SIG-M5 (cell line): ENCODE measurements around the gene TANGO6.
A peak's percentile ranks its signal among the peaks of the same experiment; 100 is the strongest.
"Not testable (repeated sequence)": the region's sequence is repeated elsewhere in the genome, so short reads cannot be mapped to it uniquely, and the experiment has no call there.

ENCODE experiments used
- DNase-seq: peaks from one replicate; lab custom pipeline; 2025; lab: John Stamatoyannopoulos, UW

Gene TANGO6

DNA sequence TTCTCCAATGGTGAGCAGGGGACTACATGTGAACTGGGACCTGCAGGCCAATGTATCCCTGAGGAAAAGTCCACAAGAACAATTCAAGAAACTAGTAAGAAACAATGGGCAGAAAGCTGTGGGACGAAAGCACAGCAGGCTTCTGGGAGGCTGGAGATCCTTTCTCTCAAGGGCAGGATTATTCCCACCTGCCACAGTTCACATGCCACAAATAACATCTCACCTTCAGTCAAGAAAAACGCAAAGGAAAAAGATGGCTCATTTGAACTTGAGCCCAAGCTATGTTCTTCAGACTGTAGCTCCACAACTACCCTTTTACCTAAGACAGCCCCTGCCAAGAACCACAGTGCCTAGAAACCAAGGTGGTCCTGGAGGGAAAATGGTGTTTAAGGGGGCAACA is 275.1 kb downstream of the TANGO6 start:
- DNase-seq = no peak

DNA sequence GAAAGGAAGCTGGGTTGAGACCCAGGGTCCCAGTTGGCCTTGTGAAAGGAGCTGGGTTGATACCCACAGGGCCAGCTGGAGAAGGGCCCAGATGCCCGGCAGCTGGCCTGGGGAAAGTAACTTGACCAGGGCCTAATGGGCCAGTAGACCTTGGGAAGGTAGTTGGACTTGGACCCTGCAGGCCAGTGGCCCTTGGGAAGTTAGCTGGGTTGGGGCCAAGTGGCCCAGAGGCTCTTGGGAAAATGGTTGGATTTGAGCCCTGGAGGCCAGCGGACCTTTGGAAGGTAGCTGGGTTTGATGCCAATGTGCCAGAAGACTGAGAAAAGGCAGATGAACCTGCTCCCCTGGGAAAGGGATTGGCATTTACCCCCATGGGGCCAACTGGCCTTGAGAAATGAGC is 275.7 kb downstream of the TANGO6 start:
- no peak for DNase-seq

DNA sequence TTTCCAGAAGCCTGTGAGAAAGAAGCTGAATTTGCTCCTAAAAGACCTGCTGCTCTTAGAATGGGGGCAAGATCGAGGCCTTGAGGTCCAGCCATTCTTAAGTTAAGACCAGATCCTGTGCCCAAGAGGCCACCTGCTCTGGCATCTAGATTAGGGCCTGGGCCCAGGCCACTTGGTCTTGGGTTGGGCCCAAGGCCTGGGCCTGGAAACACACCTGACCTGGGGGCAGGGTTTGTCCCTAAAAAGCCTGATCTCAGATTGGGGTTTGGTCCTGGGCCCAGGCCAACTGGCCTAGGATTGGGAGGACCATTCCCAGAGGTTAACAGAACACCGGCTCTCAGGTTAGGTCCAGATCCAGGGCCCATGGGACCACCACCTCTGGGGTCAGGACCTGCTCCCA is 276.2 kb downstream of the TANGO6 start:
- no peak for DNase-seq

DNA sequence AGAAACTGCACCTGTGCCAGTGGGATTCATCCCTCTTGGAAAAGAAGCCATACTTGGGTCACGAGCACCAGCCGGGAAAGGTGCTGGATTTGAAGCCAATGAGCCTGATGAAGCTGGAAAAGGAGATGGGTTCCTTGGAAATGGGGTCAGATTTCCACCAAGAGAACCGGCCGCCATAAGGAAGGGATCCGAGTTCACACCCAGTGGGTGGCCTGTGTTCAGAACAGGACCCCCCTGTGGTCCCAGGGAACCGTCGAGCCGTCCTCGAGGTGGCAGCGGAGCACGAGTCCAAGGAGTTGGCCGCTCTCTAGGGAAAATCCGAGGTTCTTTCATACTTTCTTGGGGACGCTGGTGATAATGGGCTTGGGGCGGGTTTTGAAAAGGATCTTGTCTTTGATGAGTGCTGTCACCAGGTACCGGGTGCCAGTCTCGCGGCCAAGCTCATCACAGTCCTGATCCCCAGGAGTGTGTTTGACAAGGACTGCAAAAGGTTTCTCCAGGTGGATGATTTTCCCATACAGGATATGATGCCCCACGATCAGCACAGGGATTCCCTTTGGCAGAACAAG is 276.8 kb downstream of the TANGO6 start:
- DNase-seq = no peak

DNA sequence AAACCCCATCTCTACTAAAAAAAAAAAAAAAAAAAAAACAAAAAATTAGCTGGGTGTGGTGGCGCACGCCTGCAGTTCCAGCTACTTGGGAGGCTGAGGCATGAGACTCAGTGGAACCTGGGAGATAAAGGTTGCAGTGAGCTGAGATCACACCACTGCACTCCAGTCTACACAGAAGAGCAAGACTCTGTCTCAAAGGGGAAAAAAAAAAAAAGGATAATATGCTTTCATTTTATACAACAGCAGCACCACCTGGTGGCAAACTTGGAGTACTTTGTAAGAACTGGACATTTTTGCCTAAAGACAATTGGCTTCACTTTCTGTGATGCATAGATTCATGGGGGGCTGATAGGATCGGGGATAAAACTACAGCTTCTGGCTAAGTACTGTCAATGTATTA is 280.6 kb downstream of the TANGO6 start:
- no peak for DNase-seq

DNA sequence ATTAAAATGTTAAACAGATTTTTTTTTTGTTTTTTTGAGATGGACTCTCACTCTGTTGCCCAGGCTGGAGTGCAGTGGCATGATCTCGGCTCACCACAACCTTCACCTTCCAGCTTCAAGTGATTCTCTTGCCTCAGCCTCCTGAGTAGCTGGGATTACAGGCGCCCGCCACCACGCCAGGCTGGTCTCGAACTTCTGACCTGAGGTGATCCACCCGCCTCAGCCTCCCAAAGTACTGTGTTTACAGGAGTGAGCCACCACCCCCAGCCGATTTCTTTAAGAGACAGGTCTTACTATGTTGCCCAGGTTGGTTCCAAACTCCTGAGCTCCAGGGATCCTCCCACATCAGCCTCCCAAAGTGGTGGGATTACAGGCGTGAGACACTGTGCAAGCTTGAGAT is 281.1 kb downstream of the TANGO6 start:
- not testable (repeated sequence) for DNase-seq

DNA sequence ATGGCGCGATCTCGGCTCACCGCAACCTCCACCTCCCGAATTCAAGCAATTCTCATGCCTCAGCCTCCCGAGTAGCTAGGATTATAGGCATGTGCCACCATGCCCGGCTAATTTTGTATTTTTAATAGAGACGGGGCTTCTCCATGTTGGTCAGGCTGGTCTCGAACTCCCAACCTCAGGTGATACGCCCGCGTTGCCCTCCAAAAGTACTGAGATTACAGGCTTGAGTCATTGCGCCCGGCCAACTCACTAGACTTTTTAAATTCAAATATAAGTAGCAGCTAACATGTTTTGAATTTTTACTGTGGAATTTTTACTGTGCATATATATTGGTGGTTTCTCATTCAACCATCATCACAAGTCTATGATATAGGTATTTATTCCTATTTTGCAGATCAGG is 281.6 kb downstream of the TANGO6 start:
- DNase-seq = not testable (repeated sequence)

DNA sequence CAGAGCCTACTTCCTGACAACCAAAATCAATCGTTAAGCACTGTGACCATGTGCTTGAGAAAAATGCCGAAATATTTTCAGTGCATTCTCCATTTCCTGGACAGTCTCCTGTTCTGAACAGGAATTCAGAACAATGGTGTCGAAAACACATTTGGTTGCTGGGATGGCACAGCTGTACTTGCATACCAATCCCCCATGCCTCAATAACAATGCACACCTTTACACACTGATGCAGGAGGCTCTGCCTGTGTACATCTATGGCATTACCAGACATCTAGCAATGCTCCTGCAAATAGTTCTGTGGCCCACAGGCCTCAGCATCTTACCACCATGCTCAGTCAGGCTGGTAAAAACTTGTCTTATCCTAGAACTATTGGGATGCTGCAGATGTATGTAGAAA is 282.9 kb downstream of the TANGO6 start:
- no peak for DNase-seq

DNA sequence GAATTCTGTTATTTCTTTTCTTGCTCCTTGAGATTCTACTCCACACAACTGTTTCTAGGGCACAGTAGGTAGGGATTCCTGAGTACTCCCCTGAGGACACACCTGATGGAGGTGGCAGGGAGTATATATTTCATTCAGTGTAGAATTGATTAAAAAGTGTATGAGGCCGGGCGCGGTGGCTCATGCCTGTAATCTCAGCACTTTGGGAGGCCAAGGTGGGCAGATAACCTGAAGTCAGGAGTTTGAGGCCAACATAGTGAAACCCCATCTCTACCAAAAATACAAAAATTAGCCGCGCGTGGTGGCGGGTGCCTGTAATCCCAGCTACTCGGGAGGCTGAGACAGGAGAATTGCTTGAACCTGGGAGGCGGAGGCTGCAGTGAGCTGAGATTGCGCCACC is 283.5 kb downstream of the TANGO6 start:
- DNase-seq = not testable (repeated sequence)

DNA sequence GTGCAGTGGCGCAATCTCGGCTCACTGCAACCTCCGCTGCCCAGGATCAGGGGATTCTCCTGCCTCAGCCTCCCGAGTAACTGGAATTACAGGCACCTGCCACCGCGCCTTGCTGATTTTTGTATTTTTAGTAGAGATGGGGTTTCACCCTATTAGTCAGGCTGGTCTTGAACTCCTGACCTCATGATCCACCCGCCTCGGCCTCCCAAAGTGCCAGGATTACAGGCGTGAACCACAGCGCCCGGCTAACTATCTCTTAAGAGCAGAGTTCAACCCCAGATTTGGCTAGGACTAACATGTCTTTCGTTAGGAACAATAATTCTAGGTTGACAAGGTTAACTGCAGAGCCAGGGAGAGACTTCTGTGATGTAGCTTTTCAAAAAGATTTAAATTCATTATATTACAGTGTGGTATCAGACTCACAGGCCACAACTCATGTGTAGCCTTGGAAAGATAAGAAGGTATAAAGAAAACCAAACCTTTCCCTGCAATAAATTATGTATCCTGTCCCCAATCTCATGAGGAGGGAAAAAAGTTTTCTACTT is 284.7 kb downstream of the TANGO6 start:
- no peak for DNase-seq

DNA sequence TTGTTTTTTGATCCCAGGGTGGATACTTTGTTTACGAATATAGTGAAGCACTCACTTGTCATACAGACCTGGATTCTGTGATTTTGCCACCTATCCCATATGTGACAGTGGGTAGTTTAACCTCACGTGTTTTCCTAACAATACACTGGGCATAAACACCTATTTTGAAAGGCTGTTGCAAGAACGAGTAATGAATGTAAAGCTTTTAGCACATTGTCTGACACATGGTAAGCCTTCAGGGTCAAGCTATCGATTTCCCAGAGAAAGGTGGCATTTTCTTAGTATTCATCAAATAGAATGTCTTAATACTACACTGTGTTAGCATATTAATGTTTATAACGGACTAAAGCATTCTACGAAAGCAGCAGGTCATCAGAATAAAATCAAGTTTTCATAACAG is 287.1 kb downstream of the TANGO6 start:
- DNase-seq = no peak

DNA sequence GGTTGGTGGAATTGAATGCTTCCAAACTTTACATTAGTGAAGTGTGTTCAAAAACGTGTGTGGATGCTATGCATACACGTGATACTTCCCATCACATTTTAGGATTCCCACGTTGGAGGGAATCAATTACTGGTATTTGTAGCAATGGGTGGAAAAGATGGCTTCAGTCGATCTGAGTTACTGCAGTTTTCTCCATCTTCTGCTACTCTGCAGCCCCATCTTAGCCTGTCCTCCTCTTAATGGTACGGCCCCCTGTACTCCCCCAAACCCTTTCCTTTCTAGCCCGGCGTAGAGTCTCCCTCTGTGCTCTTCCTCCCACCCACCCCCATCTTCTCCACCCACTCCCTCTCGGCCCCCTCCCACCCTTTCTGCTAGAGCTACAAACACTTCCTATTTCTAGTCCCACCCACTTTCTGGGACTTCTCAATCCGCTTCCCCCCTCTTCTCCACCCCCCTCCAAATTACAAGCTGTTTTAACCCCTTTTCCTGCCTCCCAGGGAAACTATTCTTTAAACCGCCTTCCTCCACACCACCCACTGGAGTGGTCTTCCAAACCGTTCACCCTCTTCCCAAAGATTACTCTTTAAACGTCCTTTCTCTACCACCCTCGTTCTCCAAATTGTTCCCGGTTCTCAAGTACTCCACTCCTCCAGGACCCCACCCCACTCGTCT is 288.0 kb downstream of the TANGO6 start:
- DNase-seq = no peak

DNA sequence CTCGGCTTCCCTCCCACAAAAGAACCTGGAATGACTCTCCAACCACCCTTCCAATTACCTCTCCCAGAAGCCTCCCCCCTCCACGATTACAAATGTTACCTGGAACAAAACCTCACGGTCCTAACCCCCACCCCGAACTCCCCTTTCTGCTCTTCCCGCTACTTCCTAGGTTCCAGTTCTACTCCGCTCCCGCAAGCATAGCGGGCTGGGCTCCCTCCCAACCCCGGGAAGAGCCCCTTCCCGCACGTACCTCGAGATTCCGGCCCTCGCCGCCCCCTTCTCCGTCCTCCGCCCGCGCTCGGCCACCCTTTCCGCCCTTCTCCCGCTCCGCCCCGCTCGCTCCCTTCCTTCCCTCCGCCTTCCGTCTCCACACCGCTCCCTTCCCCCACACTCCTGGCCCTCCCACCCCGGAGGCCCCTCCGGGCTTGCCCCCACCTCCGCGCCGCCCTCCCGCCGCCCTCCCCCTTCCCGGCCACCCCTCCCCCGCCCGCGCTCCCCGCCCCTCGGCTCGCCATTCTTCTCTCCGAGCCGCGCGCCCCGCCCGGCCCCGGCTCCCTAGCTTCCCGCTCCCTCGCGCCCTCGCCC is 288.6 kb downstream of the TANGO6 start:
- DNase-seq = no peak

DNA sequence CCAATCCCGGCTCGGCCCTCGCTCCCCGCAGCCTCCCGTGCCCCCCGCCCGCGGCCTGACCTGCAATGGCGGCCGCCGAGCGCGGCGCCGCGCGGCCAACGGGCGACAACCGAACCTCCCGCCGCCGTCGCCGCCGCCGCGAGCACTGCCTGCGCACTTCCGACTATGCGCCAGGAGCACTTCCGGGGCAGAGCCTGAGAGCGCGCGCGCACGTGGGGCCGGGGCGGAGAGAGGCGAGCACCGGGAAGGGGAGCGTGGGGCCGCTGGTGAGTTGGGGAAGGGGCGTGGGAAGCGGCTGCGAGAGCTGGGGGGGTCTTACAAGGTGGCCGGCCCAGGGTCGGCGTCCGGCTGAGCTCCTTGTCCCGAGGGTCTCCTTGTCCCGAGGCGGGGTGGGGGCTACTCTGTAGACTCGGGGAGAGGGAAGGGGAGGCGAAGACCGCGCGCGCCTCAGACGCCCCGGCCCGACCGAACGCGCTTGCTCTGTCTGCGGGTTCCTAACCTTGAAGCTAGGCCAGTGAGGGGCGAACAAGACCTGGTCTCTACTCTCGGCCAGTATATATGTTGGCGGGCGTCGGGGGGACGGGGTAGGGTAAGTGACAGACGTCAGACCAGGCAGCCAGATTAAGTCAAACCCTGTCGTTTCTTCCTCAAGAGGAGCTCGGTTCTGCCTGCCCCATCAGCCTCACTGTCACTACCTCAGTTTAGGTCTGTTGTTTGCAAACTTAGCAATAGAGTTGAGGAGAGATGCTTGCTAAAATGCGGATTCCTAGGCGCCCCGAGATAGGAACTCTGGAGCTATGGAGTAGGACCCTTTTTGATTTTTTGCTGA is 289.3 kb downstream of the TANGO6 start, which contains the start of the genes CHTF8 and UTP4:
CHTF8 (minus strand) TSS at position 165 of the 829 bp plus-strand sequence. CDS start 11,130 bp downstream, outside the sequence.
UTP4 (plus strand) TSS at position 226 of the 829 bp plus-strand sequence. CDS start 811 bp downstream, outside the sequence.
- peak; percentile 27 for DNase-seq

DNA sequence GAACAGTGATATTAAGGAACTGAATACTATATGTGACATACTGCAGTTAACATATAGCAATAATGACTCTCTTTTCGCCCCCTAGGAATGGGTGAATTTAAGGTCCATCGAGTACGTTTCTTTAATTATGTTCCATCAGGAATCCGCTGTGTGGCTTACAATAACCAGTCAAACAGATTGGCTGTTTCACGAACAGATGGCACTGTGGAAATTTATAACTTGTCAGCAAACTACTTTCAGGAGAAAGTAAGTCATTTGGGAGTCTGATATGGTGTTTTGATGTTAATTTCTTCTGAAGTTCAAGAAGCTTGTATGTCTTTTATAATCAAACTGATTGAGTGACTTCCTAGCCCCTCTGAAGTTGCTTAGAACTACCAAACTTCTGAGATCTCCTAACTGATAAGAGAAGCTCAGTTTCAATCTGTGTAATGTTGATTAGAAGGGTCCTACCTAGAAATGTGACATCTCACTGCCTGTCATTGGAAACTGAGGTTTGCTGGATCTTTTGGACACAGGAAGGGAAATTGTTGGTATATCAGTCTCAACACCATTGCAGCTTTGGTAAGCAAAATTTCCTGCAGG is 290.1 kb downstream of the TANGO6 start:
- no peak for DNase-seq
